Osteocyte (in vitro differentiated cells): Measurements from ENCODE around the gene LILRA5. TPM values are rescaled to one million over a fixed set of nuclear protein-coding genes. Genes with fewer than 3 reads are reported as not detected.

Experiments
- DNase-seq: peaks from one replicate; pipeline ENCODE4 v3.0.0; 2021; ENCODE audit warnings: mixed read lengths; ENCODE audit not compliant: unreplicated experiment; ENCODE audit errors: extremely low spot score
- H3K27ac Mint-ChIP-seq: one replicate; pipeline ENCODE4 v1.8.0; 2021; ENCODE audit warnings: mild to moderate bottlenecking, mixed read lengths; ENCODE audit not compliant: unreplicated experiment
- H3K27me3 Mint-ChIP-seq: one replicate; pipeline ENCODE4 v1.8.0; 2021; ENCODE audit warnings: mixed read lengths; ENCODE audit not compliant: unreplicated experiment
- H3K36me3 Mint-ChIP-seq: one replicate; pipeline ENCODE4 v1.8.0; 2021; ENCODE audit warnings: mixed read lengths; ENCODE audit not compliant: unreplicated experiment
- H3K4me1 Mint-ChIP-seq: one replicate; pipeline ENCODE4 v1.8.0; 2021; ENCODE audit warnings: mixed read lengths; ENCODE audit not compliant: unreplicated experiment
- H3K4me3 Mint-ChIP-seq: one replicate; pipeline ENCODE4 v1.8.0; 2021; ENCODE audit warnings: mild to moderate bottlenecking, moderate library complexity, mixed read lengths; ENCODE audit not compliant: unreplicated experiment
- H3K9me3 Mint-ChIP-seq: one replicate; pipeline ENCODE4 v1.8.0; 2021; ENCODE audit warnings: mixed read lengths; ENCODE audit not compliant: unreplicated experiment
- microRNA-seq: library from miRNA; unstranded; fragments of <30 nt; microRNA quantifications from one replicate; pipeline ENCODE4 v1.1.0, GENCODE V29; 2020; ENCODE audit not compliant: unreplicated experiment
- total RNA-seq: library from RNA; stranded (reverse); gene quantifications from 2 replicates; pipeline ENCODE4 v1.2.1, GENCODE V29; 2021
- TF ChIP-seq, protein P1 (sequence below): fragments of 200-600 bp; sonication (generic); IDR thresholded peaks from 2 replicates; pipeline ENCODE4 v1.5.0; 2021; ENCODE audit warnings: antibody characterized with exemption, mild to moderate bottlenecking, moderate library complexity

The LILRA5 gene
- total RNA-seq, 1 donor from 2014 or later: not detected

DNA sequence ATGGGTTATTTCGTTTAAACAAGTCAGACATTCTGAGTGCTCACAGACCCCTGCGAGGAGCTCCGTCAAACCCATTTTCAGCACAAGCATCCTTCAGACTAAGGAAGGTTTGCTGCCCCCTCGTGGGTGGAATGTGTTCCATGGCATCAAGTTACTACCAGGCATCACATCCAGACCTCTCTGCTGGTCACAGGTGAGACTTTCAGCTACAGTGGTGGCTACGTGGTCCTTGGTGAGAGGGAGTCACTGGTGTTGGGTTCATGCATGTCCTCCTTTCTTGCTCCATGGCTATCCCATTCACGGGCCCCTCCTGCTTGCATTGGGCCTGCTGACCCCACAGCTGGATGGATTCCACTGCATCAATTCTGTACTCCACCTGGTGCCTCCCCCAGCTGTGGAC is 46.8 kb downstream of the LILRA5 start:
- DNase-seq: no peak
- Mint-ChIP-seq H3K4me1 (no peaks in the 10 kb centered on the region), H3K27me3 (peaks cover 6% of the 10 kb centered on the region), H3K27ac (no peak overlapping the region), H3K9me3 (no peaks in the 10 kb centered on the region), H3K36me3 (no peaks in the 10 kb centered on the region), H3K4me3 (no peak overlapping the region)
- TF ChIP-seq, protein P1, sequence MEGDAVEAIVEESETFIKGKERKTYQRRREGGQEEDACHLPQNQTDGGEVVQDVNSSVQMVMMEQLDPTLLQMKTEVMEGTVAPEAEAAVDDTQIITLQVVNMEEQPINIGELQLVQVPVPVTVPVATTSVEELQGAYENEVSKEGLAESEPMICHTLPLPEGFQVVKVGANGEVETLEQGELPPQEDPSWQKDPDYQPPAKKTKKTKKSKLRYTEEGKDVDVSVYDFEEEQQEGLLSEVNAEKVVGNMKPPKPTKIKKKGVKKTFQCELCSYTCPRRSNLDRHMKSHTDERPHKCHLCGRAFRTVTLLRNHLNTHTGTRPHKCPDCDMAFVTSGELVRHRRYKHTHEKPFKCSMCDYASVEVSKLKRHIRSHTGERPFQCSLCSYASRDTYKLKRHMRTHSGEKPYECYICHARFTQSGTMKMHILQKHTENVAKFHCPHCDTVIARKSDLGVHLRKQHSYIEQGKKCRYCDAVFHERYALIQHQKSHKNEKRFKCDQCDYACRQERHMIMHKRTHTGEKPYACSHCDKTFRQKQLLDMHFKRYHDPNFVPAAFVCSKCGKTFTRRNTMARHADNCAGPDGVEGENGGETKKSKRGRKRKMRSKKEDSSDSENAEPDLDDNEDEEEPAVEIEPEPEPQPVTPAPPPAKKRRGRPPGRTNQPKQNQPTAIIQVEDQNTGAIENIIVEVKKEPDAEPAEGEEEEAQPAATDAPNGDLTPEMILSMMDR: peak; percentile 62

DNA sequence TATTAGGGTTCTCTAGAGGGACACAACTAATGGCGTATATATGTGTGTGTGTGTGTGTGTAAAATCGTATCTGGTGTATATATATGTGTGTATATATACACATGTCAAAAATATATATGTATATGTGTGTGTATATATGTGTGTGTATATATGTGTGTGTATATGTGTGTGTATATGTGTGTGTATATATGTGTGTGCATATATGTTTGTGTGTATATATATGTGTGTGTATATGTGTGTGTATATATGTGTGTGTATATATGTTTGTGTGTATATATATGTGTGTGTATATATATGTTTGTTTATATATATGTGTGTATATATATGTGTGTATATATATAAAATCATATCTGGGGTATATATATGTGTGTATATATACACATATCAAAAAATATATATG is 50.5 kb downstream of the LILRA5 start:
- Mint-ChIP-seq H3K9me3 (no peaks in the 10 kb centered on the region), H3K36me3 (no peaks in the 10 kb centered on the region), H3K27ac (no peak overlapping the region), H3K4me3 (no peak overlapping the region), H3K4me1 (no peaks in the 10 kb centered on the region), H3K27me3 (peaks cover 2% of the 10 kb centered on the region)
- TF ChIP-seq, protein P1: no peak
- no peak for DNase-seq

DNA sequence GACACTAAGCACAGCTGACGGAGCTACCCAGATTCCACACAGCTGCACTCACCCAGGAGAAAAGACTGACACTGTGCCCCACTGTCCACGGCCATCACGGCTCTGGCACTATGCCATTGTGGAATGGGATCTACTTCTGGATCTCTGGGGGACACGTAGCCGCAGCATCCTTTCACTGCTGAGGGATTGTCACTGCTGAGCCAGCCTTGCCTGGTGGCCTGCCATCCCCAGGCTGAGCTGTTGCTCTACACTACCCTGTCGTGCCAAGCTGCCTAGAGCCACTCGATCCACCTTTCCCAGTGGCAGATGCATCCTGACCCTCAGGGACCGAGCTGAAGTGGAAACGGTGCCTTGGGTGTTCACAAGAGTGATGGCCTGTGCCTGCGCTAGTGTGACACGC is 50.9 kb downstream of the LILRA5 start:
- no peaks in the 10 kb centered on the region for H3K4me1 Mint-ChIP-seq
- TF ChIP-seq, protein P1: no peak
- no peaks in the 10 kb centered on the region for H3K9me3 Mint-ChIP-seq
- H3K36me3 Mint-ChIP-seq: no peaks in the 10 kb centered on the region
- DNase-seq: no peak
- no peak overlapping the region for H3K27ac Mint-ChIP-seq
- H3K27me3 Mint-ChIP-seq: peaks cover 2% of the 10 kb centered on the region
- no peak overlapping the region for H3K4me3 Mint-ChIP-seq

DNA sequence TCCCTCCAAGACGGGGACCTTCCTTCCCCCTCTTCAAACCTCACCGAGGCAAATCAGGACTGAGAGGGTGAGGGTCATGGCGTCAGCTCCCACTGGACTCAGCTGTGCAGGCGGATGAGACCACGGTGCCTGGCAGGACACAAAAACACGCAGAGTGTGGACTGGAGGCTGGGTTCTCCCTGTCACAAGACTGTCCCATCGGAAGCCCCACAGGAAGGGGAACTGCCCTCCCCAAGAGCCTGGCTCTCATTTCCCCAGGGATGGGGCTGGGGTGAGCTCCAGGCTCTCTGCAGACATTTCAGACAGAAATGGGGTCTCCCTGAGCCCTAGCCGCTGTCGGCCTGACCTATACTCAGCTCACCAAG is 55.9 kb downstream of the LILRA5 start, which contains the start of gene LILRB5:
TSS of gene LILRB5 (minus strand) at position 158 of the 365 bp plus-strand sequence. CDS start at position 78, 80 bp downstream.
- Mint-ChIP-seq H3K9me3 (no peaks in the 10 kb centered on the region), H3K4me1 (no peaks in the 10 kb centered on the region), H3K36me3 (no peaks in the 10 kb centered on the region), H3K27ac (no peak within 1 kb of the TSS), H3K4me3 (no peak within 1 kb of the TSS), H3K27me3 (peaks cover 2% of the 10 kb centered on the region)
- DNase-seq: no peak
- TF ChIP-seq, protein P1: no peak

Small RNAs within 50 kb of the gene (microRNA-seq; reads per million reads assigned to microRNA genes)
- not detected for gene MIR4752

Other genes starting within 250 kb of the LILRA5 start
- not detected in 2 replicates for gene VSTM1, start 249.3 kb downstream of the LILRA5 start, total RNA-seq
- gene TARM1, start 231.8 kb downstream of the LILRA5 start, total RNA-seq: not detected in 2 replicates
- 0.32 and 0.47 TPM in 2 replicates for gene OSCAR, start 212.4 kb downstream of the LILRA5 start, total RNA-seq
- 114 and 132 TPM in 2 replicates for gene NDUFA3, start 210.3 kb downstream of the LILRA5 start, total RNA-seq
- gene TFPT, start 197.5 kb downstream of the LILRA5 start, total RNA-seq: 28.1 and 29.4 TPM in 2 replicates
- gene PRPF31, start 197.4 kb downstream of the LILRA5 start, total RNA-seq: 68.4 and 68.9 TPM in 2 replicates
- gene CNOT3, start 175.4 kb downstream of the LILRA5 start, total RNA-seq: 47.1 and 50.5 TPM in 2 replicates
- 5.6 and 7.1 TPM in 2 replicates for gene LENG1, start 153.4 kb downstream of the LILRA5 start, total RNA-seq
- gene TMC4, start 140.0 kb downstream of the LILRA5 start, total RNA-seq: 2.0 and 2.7 TPM in 2 replicates
- 81.8 and 85.2 TPM in 2 replicates for gene MBOAT7, start 123.6 kb downstream of the LILRA5 start, total RNA-seq
- gene TSEN34, start 121.9 kb downstream of the LILRA5 start, total RNA-seq: 51.1 and 53.7 TPM in 2 replicates
- 1,011 TPM in 2 replicates for gene RPS9, start 112.3 kb downstream of the LILRA5 start, total RNA-seq
- gene LILRB3, start 90.2 kb downstream of the LILRA5 start, total RNA-seq: not detected in 2 replicates
- gene LILRA6, start 70.4 kb downstream of the LILRA5 start, total RNA-seq: not detected in 2 replicates
- gene LILRB5, start 55.9 kb downstream of the LILRA5 start, total RNA-seq: not detected in 2 replicates
- not detected in 2 replicates for gene LILRB2, start 32.1 kb downstream of the LILRA5 start, total RNA-seq
- gene LILRA4, start 26.0 kb upstream of the LILRA5 start, total RNA-seq: not detected in 2 replicates
- not detected in 2 replicates for gene LAIR1, start 51.8 kb upstream of the LILRA5 start, total RNA-seq
- not detected in 2 replicates for gene TTYH1, start 102.3 kb upstream of the LILRA5 start, total RNA-seq
- gene LENG8, start 136.0 kb upstream of the LILRA5 start, total RNA-seq: 145 and 192 TPM in 2 replicates
- 11.0 and 11.1 TPM in 2 replicates for gene LENG9, start 150.6 kb upstream of the LILRA5 start, total RNA-seq
- 72.4 and 85.4 TPM in 2 replicates for gene CDC42EP5, start 160.1 kb upstream of the LILRA5 start, total RNA-seq
- not detected in 2 replicates for gene LAIR2, start 189.7 kb upstream of the LILRA5 start, total RNA-seq